Epithelial cell of esophagus (primary cell): ENCODE results near the gene CYB5D1.
"Not testable (repeated sequence)": the region's sequence is repeated elsewhere in the genome, so short reads cannot be mapped to it uniquely, and the experiment has no call there.

Experiments used
- DNase-seq: peaks from one replicate; pipeline ENCODE4 v3.0.0; 2010; ENCODE audit warnings: low read depth
- H3K4me3 ChIP-seq: 2 replicates; pipeline ENCODE4 v1.5.1; 2011; ENCODE audit warnings: mild to moderate bottlenecking, low read length, control low read depth
- TF ChIP-seq, protein P1 (sequence below): IDR thresholded peaks from 2 replicates; pipeline ENCODE4 v1.5.1; 2011; ENCODE audit warnings: low read depth, mild to moderate bottlenecking, low read length, control low read depth, inconsistent platforms; ENCODE audit not compliant: insufficient read depth; ENCODE audit errors: missing control alignments

Gene CYB5D1

DNA sequence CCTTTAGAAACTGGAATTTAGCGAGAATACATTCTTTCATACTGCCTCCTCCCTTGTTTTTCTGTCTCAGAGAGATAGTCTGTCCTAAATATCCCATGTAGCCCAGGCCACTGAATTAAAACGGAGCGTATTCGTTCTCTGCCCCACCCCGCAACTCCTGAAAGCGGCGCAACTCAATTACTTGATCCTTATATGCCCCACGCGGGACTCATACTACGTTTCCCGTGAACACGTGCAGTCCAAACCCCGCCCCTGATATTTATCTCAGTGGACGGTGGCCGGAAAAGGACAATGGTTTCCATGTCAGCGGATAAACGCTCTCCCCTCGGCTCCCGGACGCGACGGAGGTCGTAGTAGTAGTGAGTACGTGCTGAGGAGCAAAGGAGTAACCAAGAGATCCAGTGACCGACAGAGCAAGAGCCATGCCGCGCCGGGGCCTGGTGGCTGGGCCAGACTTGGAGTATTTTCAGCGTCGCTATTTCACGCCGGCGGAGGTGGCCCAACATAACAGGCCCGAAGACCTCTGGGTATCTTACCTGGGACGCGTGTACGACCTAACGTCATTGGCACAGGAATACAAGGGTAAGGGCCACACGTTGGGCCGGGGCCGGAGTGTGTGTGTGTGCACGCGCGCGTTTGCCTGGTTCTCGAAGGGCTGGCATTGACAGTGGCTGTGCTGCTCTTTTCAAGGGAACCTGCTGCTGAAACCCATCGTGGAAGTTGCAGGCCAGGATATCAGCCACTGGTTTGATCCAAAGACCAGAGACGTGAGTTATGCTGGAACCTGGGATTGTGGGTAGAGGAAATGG is at the start of gene CYB5D1:
Gene CYB5D1, plus strand, starts transcription at position 291 of the 809 bp plus-strand sequence. Its CDS starts 132 bp downstream, at position 423.
- H3K4me3 ChIP-seq: peak within 1 kb of the TSS; percentile 73
- peak; percentile 92 for DNase-seq
- TF ChIP-seq, protein P1, sequence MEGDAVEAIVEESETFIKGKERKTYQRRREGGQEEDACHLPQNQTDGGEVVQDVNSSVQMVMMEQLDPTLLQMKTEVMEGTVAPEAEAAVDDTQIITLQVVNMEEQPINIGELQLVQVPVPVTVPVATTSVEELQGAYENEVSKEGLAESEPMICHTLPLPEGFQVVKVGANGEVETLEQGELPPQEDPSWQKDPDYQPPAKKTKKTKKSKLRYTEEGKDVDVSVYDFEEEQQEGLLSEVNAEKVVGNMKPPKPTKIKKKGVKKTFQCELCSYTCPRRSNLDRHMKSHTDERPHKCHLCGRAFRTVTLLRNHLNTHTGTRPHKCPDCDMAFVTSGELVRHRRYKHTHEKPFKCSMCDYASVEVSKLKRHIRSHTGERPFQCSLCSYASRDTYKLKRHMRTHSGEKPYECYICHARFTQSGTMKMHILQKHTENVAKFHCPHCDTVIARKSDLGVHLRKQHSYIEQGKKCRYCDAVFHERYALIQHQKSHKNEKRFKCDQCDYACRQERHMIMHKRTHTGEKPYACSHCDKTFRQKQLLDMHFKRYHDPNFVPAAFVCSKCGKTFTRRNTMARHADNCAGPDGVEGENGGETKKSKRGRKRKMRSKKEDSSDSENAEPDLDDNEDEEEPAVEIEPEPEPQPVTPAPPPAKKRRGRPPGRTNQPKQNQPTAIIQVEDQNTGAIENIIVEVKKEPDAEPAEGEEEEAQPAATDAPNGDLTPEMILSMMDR: no peak

- DNase-seq: peak; percentile 81
- TF ChIP-seq, protein P1: no peak
- H3K4me3 ChIP-seq: no peak overlapping the region
Measured at GRCh38 chr17:7809086-7809790, 48.6 kb upstream of the CYB5D1 start.

GRCh38 chr17:7809791-7810343 is 47.9 kb upstream of the CYB5D1 start:
- H3K4me3 ChIP-seq: not testable (repeated sequence)
- peak; percentile 52 for DNase-seq

DNA sequence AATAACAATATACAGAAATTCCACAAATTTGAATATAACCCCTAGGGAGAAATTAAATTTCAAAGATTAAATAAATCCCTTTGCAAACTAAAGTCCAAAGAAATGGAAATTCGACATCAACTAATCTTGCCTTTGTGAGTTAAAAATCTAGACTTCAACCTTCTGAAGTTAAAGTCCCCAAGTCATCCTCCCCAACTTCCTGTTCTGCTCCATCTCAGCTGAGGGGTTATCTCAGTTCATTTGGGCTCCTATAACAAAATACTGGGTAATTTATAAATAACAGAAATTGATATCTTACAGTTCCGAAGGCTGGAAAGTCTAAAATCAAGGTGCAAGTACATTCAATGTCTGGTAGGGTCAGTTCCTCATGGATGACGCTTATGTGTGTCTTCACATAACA is 46.6 kb upstream of the CYB5D1 start:
- TF ChIP-seq, protein P1: no peak
- DNase-seq: no peak
- no peak overlapping the region for H3K4me3 ChIP-seq

DNA sequence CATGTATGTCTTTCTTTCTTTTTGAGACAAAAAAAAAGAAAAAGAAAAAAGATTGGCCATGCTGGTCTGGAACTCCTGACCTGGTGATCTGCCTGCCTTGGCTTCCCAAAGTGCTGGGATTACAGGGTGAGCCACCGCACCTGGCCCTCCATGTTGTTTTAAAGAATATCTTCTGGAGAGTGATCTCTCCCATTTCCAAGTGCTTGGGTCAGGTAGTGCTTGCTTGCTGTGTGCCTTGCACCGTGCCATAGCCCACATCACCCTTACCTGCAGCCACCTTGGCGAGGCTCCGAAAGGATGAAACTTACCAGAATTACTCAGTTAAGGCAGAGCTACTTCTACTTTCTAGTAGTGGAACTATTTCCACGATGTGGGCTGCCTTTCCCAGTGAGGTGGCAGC is 42.8 kb upstream of the CYB5D1 start:
- TF ChIP-seq, protein P1: no peak
- no peak for DNase-seq
- H3K4me3 ChIP-seq: no peak overlapping the region

- TF ChIP-seq, protein P1: no peak
- H3K4me3 ChIP-seq: no peak overlapping the region
- no peak for DNase-seq
Measured at GRCh38 chr17:7816926-7817642, 40.7 kb upstream of the CYB5D1 start.

DNA sequence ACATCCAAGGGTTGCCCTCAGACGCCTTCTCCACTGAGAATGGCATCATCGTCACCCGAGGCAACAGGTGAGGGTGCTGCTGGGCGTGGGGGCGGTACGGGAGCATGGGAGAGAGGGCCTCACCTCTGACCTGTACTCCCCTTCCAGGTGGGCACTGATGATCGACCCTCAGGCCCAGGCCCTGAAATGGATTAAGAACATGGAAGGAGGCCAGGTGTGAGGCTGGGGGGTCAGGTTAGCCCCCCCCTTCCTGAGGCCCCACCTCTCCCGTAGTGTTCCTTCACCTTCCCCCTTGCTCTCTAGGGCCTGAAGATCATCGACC is 40.2 kb upstream of the CYB5D1 start:
- no peak overlapping the region for H3K4me3 ChIP-seq
- TF ChIP-seq, protein P1: no peak
- no peak for DNase-seq
